ENCODE results near the gene DOCK1.

GRCh38 chr10:126903656-126904360, 1.4 kb upstream of the DOCK1 start:
- no peak for TF ChIP-seq CTCF (IDR thresholded peaks at IDR 0.05)
- no peak for TF ChIP-seq TAF1 (IDR thresholded peaks at IDR 0.05; ENCODE audit: borderline replicate concordance, low read depth, low read length)
- no peak for TF ChIP-seq GABPA (IDR thresholded peaks at IDR 0.05; ENCODE audit: low read depth)
- no peak for TF ChIP-seq RAD21 (IDR thresholded peaks at IDR 0.05; ENCODE audit: low read length)

Measured in SK-N-SH (cell line).